NCI-H2029 (cell line): ENCODE results near the gene ADAMTSL3.
"Not testable (repeated sequence)": the region's sequence is repeated elsewhere in the genome, so short reads cannot be mapped to it uniquely, and the experiment has no call there.

Experiments used
- DNase-seq: peaks from one replicate; lab custom pipeline; 2025; lab: John Stamatoyannopoulos, UW

ADAMTSL3 gene

GRCh38 chr15:83753872-83754493 is 100.1 kb downstream of the ADAMTSL3 start:
- DNase-seq: no peak

GRCh38 chr15:83757291-83757690 is 103.4 kb downstream of the ADAMTSL3 start:
- not testable (repeated sequence) for DNase-seq

GRCh38 chr15:83762367-83762766 is 108.4 kb downstream of the ADAMTSL3 start:
- no peak for DNase-seq

- no peak for DNase-seq
Measured at GRCh38 chr15:83764201-83764838, 110.4 kb downstream of the ADAMTSL3 start.

GRCh38 chr15:83766339-83766738 is 112.4 kb downstream of the ADAMTSL3 start:
- DNase-seq: no peak

GRCh38 chr15:83767741-83768140 is 113.8 kb downstream of the ADAMTSL3 start:
- DNase-seq: no peak

GRCh38 chr15:83769411-83769999 is 115.6 kb downstream of the ADAMTSL3 start:
- DNase-seq: no peak

- DNase-seq: no peak
Measured at GRCh38 chr15:83775738-83776137, 121.8 kb downstream of the ADAMTSL3 start.

GRCh38 chr15:83776986-83777385 is 123.1 kb downstream of the ADAMTSL3 start:
- DNase-seq: no peak

GRCh38 chr15:83783227-83783626 is 129.3 kb downstream of the ADAMTSL3 start:
- DNase-seq: no peak

GRCh38 chr15:83784975-83785374 is 131.1 kb downstream of the ADAMTSL3 start:
- no peak for DNase-seq

GRCh38 chr15:83786336-83786735 is 132.4 kb downstream of the ADAMTSL3 start:
- no peak for DNase-seq

GRCh38 chr15:83793069-83793468 is 139.1 kb downstream of the ADAMTSL3 start:
- no peak for DNase-seq

- DNase-seq: no peak
Measured at GRCh38 chr15:83794209-83794608, 140.3 kb downstream of the ADAMTSL3 start.

- no peak for DNase-seq
Measured at GRCh38 chr15:83809345-83809744, 155.4 kb downstream of the ADAMTSL3 start.

- no peak for DNase-seq
Measured at GRCh38 chr15:83810110-83810509, 156.2 kb downstream of the ADAMTSL3 start.

- DNase-seq: no peak
Measured at GRCh38 chr15:83813682-83814081, 159.8 kb downstream of the ADAMTSL3 start.

GRCh38 chr15:83815506-83815905 is 161.6 kb downstream of the ADAMTSL3 start:
- no peak for DNase-seq

- no peak for DNase-seq
Measured at GRCh38 chr15:83816124-83816883, 162.4 kb downstream of the ADAMTSL3 start.

GRCh38 chr15:83818591-83818990 is 164.7 kb downstream of the ADAMTSL3 start:
- no peak for DNase-seq

- DNase-seq: no peak
Measured at GRCh38 chr15:83830381-83830780, 176.5 kb downstream of the ADAMTSL3 start.

GRCh38 chr15:83833569-83833968 is 179.6 kb downstream of the ADAMTSL3 start:
- DNase-seq: no peak

GRCh38 chr15:83835479-83835878 is 181.6 kb downstream of the ADAMTSL3 start:
- no peak for DNase-seq
